GM12878 (cell line): ENCODE results near the gene SGPP2.

Source experiments
- CHD1 ChIP-seq: IDR thresholded peaks from 2 replicates; pipeline ENCODE4 v1.6.1; 2012; ENCODE audit warnings: low read depth, low read length, improper control_type of control experiment
- CHD2 ChIP-seq: IDR thresholded peaks from 2 replicates; pipeline ENCODE4 v1.6.1; 2011; ENCODE audit warnings: low read depth, low read length, improper control_type of control experiment, borderline replicate concordance
- CHD4 ChIP-seq: fragments of 200-600 bp; sonication (generic); IDR thresholded peaks from 2 replicates; pipeline ENCODE4 v1.6.1; 2016; ENCODE audit warnings: mild to moderate bottlenecking
- CREB1 ChIP-seq: IDR thresholded peaks from 2 replicates; pipeline ENCODE4 v1.6.1; 2012; ENCODE audit warnings: low read depth, mild to moderate bottlenecking, inconsistent platforms
- GABPA ChIP-seq: IDR thresholded peaks from 2 replicates; pipeline ENCODE4 v1.6.1; 2014; ENCODE audit warnings: antibody characterized with exemption, low read depth, mild to moderate bottlenecking, inconsistent platforms
- NFYA ChIP-seq: IDR thresholded peaks from 2 replicates; pipeline ENCODE4 v1.6.1; 2011; ENCODE audit warnings: low read depth, mild to moderate bottlenecking, low read length, improper control_type of control experiment, borderline replicate concordance
- NRF1 ChIP-seq: conservative IDR thresholded peaks from 2 replicates; pipeline ENCODE4 v1.6.1; 2011; ENCODE audit warnings: mild to moderate bottlenecking, low read depth, low read length, improper control_type of control experiment
- TCF3 ChIP-seq: IDR thresholded peaks from 2 replicates; pipeline ENCODE4 v1.6.1; 2012; ENCODE audit warnings: low read depth, mild to moderate bottlenecking, low read length, borderline replicate concordance; ENCODE audit not compliant: insufficient read depth
- YBX1 ChIP-seq: fragments of 450-650 bp; IDR thresholded peaks from 2 replicates; pipeline ENCODE4 v1.6.1; 2016; ENCODE audit warnings: antibody characterized with exemption
- TF ChIP-seq, protein P1 (sequence below): fragments of 450-650 bp; IDR thresholded peaks from 2 replicates; pipeline ENCODE4 v1.6.1; 2017; ENCODE audit warnings: mild to moderate bottlenecking, low read depth, inconsistent platforms; ENCODE audit not compliant: poor library complexity, severe bottlenecking
- TF ChIP-seq, protein P2 (sequence below): IDR thresholded peaks from 2 replicates; pipeline ENCODE4 v1.6.1; 2011; ENCODE audit warnings: low read depth, mild to moderate bottlenecking, low read length, moderate library complexity, borderline replicate concordance; ENCODE audit errors: extremely low read depth
- TF ChIP-seq, protein P3 (sequence below), 3 experiments: IDR thresholded peaks in 2 of 3; conservative IDR thresholded peaks in 1 of 3; 2 replicates each; pipeline ENCODE4 v1.5.1; 2011; ENCODE audit warnings: low read depth in 3 of 3, low read length in 3 of 3, mild to moderate bottlenecking in 3 of 3, control low read depth in 2 of 3, moderate library complexity in 2 of 3, inconsistent platforms in 1 of 3, mixed read lengths in 1 of 3; ENCODE audit not compliant: control insufficient read depth in 2 of 3, insufficient read depth in 1 of 3; ENCODE audit errors: extremely low read depth in 1 of 3
- TF ChIP-seq, protein P4 (sequence below): IDR thresholded peaks from 2 replicates; pipeline ENCODE4 v1.6.1; 2011; ENCODE audit warnings: low read depth, low read length, improper control_type of control experiment, borderline replicate concordance

DNA sequence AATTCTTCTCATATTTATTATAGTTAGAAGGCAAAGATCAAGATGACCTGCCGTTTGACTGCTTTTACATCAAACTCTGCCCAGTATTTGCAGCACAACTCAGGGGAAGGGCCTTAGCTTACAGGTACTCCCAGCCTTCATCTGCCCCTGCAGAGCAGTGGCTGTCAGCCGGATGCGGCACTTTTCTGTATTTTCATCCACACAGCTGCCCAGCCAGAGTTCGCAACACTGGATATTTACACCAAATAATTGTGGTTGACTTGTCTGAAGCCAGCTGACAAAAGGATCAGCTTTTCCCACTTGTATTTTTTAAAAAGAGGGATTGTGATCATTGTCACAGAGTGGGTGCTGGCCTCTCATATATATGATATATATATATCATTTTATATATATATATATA is 136.8 kb downstream of the SGPP2 start:
- TF ChIP-seq GABPA: no peak
- TF ChIP-seq CHD2: no peak
- TF ChIP-seq, protein P1, sequence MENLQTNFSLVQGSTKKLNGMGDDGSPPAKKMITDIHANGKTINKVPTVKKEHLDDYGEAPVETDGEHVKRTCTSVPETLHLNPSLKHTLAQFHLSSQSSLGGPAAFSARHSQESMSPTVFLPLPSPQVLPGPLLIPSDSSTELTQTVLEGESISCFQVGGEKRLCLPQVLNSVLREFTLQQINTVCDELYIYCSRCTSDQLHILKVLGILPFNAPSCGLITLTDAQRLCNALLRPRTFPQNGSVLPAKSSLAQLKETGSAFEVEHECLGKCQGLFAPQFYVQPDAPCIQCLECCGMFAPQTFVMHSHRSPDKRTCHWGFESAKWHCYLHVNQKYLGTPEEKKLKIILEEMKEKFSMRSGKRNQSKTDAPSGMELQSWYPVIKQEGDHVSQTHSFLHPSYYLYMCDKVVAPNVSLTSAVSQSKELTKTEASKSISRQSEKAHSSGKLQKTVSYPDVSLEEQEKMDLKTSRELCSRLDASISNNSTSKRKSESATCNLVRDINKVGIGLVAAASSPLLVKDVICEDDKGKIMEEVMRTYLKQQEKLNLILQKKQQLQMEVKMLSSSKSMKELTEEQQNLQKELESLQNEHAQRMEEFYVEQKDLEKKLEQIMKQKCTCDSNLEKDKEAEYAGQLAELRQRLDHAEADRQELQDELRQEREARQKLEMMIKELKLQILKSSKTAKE: no peak
- no peak for TF ChIP-seq YBX1
- TF ChIP-seq, protein P2, sequence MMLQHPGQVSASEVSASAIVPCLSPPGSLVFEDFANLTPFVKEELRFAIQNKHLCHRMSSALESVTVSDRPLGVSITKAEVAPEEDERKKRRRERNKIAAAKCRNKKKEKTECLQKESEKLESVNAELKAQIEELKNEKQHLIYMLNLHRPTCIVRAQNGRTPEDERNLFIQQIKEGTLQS: no peak
- TF ChIP-seq, protein P3, sequence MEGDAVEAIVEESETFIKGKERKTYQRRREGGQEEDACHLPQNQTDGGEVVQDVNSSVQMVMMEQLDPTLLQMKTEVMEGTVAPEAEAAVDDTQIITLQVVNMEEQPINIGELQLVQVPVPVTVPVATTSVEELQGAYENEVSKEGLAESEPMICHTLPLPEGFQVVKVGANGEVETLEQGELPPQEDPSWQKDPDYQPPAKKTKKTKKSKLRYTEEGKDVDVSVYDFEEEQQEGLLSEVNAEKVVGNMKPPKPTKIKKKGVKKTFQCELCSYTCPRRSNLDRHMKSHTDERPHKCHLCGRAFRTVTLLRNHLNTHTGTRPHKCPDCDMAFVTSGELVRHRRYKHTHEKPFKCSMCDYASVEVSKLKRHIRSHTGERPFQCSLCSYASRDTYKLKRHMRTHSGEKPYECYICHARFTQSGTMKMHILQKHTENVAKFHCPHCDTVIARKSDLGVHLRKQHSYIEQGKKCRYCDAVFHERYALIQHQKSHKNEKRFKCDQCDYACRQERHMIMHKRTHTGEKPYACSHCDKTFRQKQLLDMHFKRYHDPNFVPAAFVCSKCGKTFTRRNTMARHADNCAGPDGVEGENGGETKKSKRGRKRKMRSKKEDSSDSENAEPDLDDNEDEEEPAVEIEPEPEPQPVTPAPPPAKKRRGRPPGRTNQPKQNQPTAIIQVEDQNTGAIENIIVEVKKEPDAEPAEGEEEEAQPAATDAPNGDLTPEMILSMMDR (IDR thresholded peaks at IDR 0.05 in 2 of 3, conservative IDR thresholded peaks at IDR 0.05 in 1 of 3; ENCODE audit: control insufficient read depth in 2 of 3, extremely low read depth in 1 of 3, insufficient read depth in 1 of 3, low read depth in 3 of 3, low read length in 3 of 3): no peak
- TF ChIP-seq CHD4: no peak
- TF ChIP-seq NFYA: no peak
- no peak for TF ChIP-seq CREB1
- TF ChIP-seq, protein P4, sequence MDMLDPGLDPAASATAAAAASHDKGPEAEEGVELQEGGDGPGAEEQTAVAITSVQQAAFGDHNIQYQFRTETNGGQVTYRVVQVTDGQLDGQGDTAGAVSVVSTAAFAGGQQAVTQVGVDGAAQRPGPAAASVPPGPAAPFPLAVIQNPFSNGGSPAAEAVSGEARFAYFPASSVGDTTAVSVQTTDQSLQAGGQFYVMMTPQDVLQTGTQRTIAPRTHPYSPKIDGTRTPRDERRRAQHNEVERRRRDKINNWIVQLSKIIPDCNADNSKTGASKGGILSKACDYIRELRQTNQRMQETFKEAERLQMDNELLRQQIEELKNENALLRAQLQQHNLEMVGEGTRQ: no peak
- TF ChIP-seq CHD1: no peak
- no peak for TF ChIP-seq TCF3
- no peak for TF ChIP-seq NRF1
